GM21423 (cell line): Measurements from ENCODE around the gene TPSAB1.
"Not testable (repeated sequence)": the region's sequence is repeated elsewhere in the genome, so short reads cannot be mapped to it uniquely, and the experiment has no call there.

ENCODE experiments used
- ATAC-seq: cut with Tn5 transposase; IDR thresholded peaks from one replicate; pipeline ENCODE4 v1.9.1; 2021; ENCODE audit warnings: mild to moderate bottlenecking, moderate library complexity; ENCODE audit not compliant: unreplicated experiment

The TPSAB1 gene

GRCh38 chr16:1245452-1246020 is 5.0 kb downstream of the TPSAB1 start:
- ATAC-seq = no peak

GRCh38 chr16:1247903-1248537 is 7.5 kb downstream of the TPSAB1 start:
- not testable (repeated sequence) for ATAC-seq

GRCh38 chr16:1249031-1249755 is 8.7 kb downstream of the TPSAB1 start:
- ATAC-seq = not testable (repeated sequence)

- not testable (repeated sequence) for ATAC-seq
Measured at GRCh38 chr16:1253701-1254364, 13.3 kb downstream of the TPSAB1 start.

GRCh38 chr16:1254821-1255220 is 14.3 kb downstream of the TPSAB1 start:
- ATAC-seq = not testable (repeated sequence)

GRCh38 chr16:1255276-1256122 is 15.0 kb downstream of the TPSAB1 start, which contains the start of gene TPSD1:
Gene TPSD1 (plus strand): TSS chr16:1256069. CDS start chr16:1256281, 212 bp downstream.
- not testable (repeated sequence) for ATAC-seq

GRCh38 chr16:1256296-1256873 is 15.9 kb downstream of the TPSAB1 start:
- not testable (repeated sequence) for ATAC-seq

- ATAC-seq = no peak
Measured at GRCh38 chr16:1256874-1257322, 16.4 kb downstream of the TPSAB1 start.

GRCh38 chr16:1257561-1258224 is 17.2 kb downstream of the TPSAB1 start:
- no peak for ATAC-seq

- no peak for ATAC-seq
Measured at GRCh38 chr16:1258225-1258600, 17.7 kb downstream of the TPSAB1 start.

- ATAC-seq = no peak
Measured at GRCh38 chr16:1258906-1259759, 18.6 kb downstream of the TPSAB1 start.

GRCh38 chr16:1259760-1260068 is 19.2 kb downstream of the TPSAB1 start:
- no peak for ATAC-seq

GRCh38 chr16:1260101-1260680 is 19.7 kb downstream of the TPSAB1 start:
- no peak for ATAC-seq

GRCh38 chr16:1261131-1261892 is 20.8 kb downstream of the TPSAB1 start:
- ATAC-seq = no peak

GRCh38 chr16:1262210-1262845 is 21.8 kb downstream of the TPSAB1 start:
- ATAC-seq = no peak

- no peak for ATAC-seq
Measured at GRCh38 chr16:1262846-1263221, 22.3 kb downstream of the TPSAB1 start.

- ATAC-seq = no peak
Measured at GRCh38 chr16:1263591-1264344, 23.3 kb downstream of the TPSAB1 start.
